ENCODE results near the gene TCF4. TPM values are rescaled to one million over a fixed set of nuclear protein-coding genes. Genes with fewer than 3 reads are reported as not detected.

Gene TCF4
- total RNA-seq, 1 experiment from 2014 or later, result 104 TPM

GRCh38 chr18:55214969-55215368, 373.0 kb downstream of the TCF4 start:
- ATAC-seq (peak; percentile 77), DNase-seq (ENCODE audit: low spot score) (peak; percentile 16)
- Mint-ChIP-seq H3K27ac (0 out of 2 replicates have a peak overlapping the region, but pooled peaks have one; percentile 30), H3K4me3 (no peak overlapping the region), H3K9me3 (0 out of 2 replicates have a peak, but pooled peaks cover 4% of the 10 kb centered on the region), H3K36me3 (no peaks in the 10 kb centered on the region; the same call in 1 of the 2 replicates), H3K27me3 (ENCODE audit: low read depth) (peaks cover 3% of the 10 kb centered on the region; the same call in 1 of the 2 replicates), H3K4me1 (peaks cover 27% of the 10 kb centered on the region)
- POLR2A ChIA-PET, result no interaction called here
- TF ChIP-seq, protein P1, sequence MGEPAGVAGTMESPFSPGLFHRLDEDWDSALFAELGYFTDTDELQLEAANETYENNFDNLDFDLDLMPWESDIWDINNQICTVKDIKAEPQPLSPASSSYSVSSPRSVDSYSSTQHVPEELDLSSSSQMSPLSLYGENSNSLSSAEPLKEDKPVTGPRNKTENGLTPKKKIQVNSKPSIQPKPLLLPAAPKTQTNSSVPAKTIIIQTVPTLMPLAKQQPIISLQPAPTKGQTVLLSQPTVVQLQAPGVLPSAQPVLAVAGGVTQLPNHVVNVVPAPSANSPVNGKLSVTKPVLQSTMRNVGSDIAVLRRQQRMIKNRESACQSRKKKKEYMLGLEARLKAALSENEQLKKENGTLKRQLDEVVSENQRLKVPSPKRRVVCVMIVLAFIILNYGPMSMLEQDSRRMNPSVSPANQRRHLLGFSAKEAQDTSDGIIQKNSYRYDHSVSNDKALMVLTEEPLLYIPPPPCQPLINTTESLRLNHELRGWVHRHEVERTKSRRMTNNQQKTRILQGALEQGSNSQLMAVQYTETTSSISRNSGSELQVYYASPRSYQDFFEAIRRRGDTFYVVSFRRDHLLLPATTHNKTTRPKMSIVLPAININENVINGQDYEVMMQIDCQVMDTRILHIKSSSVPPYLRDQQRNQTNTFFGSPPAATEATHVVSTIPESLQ (CRISPR knock-in tag; IDR thresholded peaks at IDR 0.05), result no peak
- no peak for TF ChIP-seq JUN (CRISPR knock-in tag; IDR thresholded peaks at IDR 0.05)
- TF ChIP-seq KAT7 (CRISPR knock-in tag; IDR thresholded peaks at IDR 0.05; ENCODE audit: borderline replicate concordance), result no peak
- TF ChIP-seq, protein P2, sequence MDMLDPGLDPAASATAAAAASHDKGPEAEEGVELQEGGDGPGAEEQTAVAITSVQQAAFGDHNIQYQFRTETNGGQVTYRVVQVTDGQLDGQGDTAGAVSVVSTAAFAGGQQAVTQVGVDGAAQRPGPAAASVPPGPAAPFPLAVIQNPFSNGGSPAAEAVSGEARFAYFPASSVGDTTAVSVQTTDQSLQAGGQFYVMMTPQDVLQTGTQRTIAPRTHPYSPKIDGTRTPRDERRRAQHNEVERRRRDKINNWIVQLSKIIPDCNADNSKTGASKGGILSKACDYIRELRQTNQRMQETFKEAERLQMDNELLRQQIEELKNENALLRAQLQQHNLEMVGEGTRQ (CRISPR knock-in tag; IDR thresholded peaks at IDR 0.05), result no peak
- no peak for TF ChIP-seq MXD4 (CRISPR knock-in tag; IDR thresholded peaks at IDR 0.05; ENCODE audit: borderline replicate concordance)
- TF ChIP-seq, protein P3, sequence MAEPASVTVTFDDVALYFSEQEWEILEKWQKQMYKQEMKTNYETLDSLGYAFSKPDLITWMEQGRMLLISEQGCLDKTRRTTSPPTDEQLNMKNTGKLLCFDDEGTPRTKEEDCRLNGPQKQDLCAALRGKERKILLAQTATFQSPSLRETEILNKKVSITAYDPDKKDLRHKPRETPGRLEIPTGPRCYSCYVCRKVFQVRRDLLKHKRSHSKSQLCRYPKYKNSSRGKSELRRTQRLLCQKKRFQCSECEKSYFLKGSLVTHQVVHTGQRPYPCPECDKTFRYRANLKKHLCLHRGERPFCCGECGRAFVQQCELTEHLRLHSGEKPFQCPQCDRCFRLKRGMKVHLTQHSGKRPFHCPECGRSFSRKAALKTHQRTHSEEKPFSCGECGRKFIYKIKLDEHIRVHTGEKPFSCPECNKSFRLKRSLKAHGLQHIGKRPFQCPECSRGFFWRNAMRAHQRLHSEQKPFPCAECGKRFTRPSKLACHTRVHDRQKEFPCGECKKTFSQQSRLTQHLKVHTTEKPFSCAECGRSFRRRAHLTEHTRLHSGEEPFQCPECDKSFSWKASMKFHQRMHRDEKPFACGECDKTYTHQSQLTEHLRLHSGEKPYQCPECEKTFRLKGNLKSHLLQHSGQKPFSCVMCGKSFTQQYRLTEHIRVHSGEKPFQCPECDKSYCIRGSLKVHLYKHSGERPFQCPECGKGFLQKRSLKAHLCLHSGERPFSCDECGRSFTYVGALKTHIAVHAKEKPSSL (CRISPR knock-in tag; conservative IDR thresholded peaks at IDR 0.05), result no peak
- TF ChIP-seq E2F4 (CRISPR knock-in tag; IDR thresholded peaks at IDR 0.05; ENCODE audit: borderline replicate concordance, low read depth), result no peak
- no peak for TF ChIP-seq ZNF138 (CRISPR knock-in tag; conservative IDR thresholded peaks at IDR 0.05)
- TF ChIP-seq SMAD3 (CRISPR knock-in tag; IDR thresholded peaks at IDR 0.05; ENCODE audit: borderline replicate concordance), result no peak
- TF ChIP-seq CDX4 (CRISPR knock-in tag; IDR thresholded peaks at IDR 0.05; ENCODE audit: borderline replicate concordance), result no peak
- CTCF ChIA-PET, result interaction anchor here (1.0 to 2.8 kb wide), 3 partner anchors 14 to 567 kb away, joined by 3 to 20 read pairs (median 5); no protein-coding TSS in a partner anchor

DNA sequence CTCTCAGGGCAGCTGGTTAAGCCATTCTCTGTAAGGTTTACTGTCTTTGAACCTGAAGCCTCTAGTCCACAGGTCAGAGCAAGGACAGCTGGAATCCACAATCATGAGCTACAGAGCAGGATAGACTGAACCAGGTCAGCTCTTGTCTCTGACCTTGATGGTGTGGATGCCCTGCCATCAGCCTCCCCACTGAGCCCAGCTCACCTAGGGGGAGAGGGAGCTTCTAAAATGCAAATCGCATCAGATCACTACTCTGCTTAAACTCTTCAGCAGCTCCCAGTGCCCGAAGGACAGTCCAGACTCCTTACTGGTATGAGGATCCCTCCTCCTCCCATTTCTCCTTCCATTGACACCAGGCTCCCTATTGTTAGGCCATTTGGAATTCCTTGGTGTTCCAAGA, 373.5 kb downstream of the TCF4 start:
- Mint-ChIP-seq H3K9me3 (0 out of 2 replicates have a peak, but pooled peaks cover 4% of the 10 kb centered on the region), H3K27me3 (ENCODE audit: low read depth) (peaks cover 3% of the 10 kb centered on the region; the same call in 1 of the 2 replicates), H3K4me1 (peaks cover 27% of the 10 kb centered on the region), H3K27ac (no peak overlapping the region), H3K36me3 (no peaks in the 10 kb centered on the region; the same call in 1 of the 2 replicates), H3K4me3 (no peak overlapping the region)
- DNase-seq (ENCODE audit: low spot score) (peak; percentile 27), ATAC-seq (peak; percentile 85)
- CTCF ChIA-PET, result interaction anchor here (1.0 to 2.8 kb wide), 3 partner anchors 14 to 170 kb away, joined by 4 to 20 read pairs (median 5); no protein-coding TSS in a partner anchor
- POLR2A ChIA-PET, result no interaction called here
- TF ChIP-seq TEAD1 (CRISPR knock-in tag; IDR thresholded peaks at IDR 0.05) (peak; percentile 27; the same call in 1 of the 2 replicates), ZNF423 (CRISPR knock-in tag; IDR thresholded peaks at IDR 0.05) (peak; percentile 50; the same call in 1 of the 2 replicates)
- TF ChIP-seq, protein P4, sequence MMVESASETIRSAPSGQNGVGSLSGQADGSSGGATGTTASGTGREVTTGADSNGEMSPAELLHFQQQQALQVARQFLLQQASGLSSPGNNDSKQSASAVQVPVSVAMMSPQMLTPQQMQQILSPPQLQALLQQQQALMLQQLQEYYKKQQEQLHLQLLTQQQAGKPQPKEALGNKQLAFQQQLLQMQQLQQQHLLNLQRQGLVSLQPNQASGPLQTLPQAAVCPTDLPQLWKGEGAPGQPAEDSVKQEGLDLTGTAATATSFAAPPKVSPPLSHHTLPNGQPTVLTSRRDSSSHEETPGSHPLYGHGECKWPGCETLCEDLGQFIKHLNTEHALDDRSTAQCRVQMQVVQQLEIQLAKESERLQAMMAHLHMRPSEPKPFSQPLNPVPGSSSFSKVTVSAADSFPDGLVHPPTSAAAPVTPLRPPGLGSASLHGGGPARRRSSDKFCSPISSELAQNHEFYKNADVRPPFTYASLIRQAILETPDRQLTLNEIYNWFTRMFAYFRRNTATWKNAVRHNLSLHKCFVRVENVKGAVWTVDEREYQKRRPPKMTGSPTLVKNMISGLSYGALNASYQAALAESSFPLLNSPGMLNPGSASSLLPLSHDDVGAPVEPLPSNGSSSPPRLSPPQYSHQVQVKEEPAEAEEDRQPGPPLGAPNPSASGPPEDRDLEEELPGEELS (CRISPR knock-in tag; IDR thresholded peaks at IDR 0.05), result no peak

Data from WTC11 (cell line).